ENCODE data around the gene CDS2. TPM values are rescaled to one million over a fixed set of nuclear protein-coding genes. Genes with fewer than 3 reads are reported as not detected.

The CDS2 gene
- total RNA-seq, 2 experiments from 2014 or later = 16.6 to 42.8 TPM

DNA sequence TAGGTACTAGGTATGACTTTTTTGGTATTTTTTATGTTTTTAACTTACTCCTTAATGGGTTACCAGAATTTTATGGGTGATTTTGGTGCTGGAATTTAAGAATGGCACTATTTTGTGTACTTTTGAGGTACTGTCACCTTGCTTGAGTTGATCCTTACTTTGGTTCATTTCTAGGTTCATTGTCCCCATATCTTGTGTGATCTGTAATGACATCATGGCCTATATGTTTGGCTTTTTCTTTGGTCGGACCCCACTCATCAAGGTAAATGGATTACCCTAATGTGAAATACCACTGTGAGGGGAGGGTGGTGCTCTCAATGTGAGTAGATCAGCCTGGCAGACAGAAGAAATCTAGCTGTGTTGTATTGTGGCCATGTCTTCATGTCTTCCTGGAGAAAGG is 57.9 kb downstream of the CDS2 start:
- no peak overlapping the region for H3K4me2 ChIP-seq (ENCODE audit: low read length)
- H3K36me3 ChIP-seq (ENCODE audit: insufficient read depth, low read length) = peaks cover 46% of the 10 kb centered on the region; the same call in 1 of the 2 replicates
- H3K27ac ChIP-seq (ENCODE audit: low read depth, low read length, poor library complexity, severe bottlenecking) = no peak overlapping the region
- H2AFZ ChIP-seq (ENCODE audit: low read length) = no peak overlapping the region
- intact Hi-C loops (cut with micrococcal nuclease; ENCODE audit: unreplicated experiment) = no loop called here
- ChIA-PET CTCF (ENCODE audit: unreplicated experiment) (no interaction called here), POLR2A (interaction anchor here (0.5 to 1.9 kb wide), 4 partner anchors 10 to 209 kb away, joined by 3 to 6 read pairs (median 3); partner anchors contain the start of gene CDS2)
- H3K4me1 ChIP-seq (ENCODE audit: insufficient read depth, low read length, poor library complexity, severe bottlenecking) = no peaks in the 10 kb centered on the region
- no peak overlapping the region for H3K4me3 ChIP-seq (ENCODE audit: low read depth, low read length, poor library complexity, severe bottlenecking)
- H3K79me2 ChIP-seq (ENCODE audit: insufficient read depth, low read depth, low read length) = no peaks in the 10 kb centered on the region
- H3K9me3 ChIP-seq (ENCODE audit: low read length) = no peaks in the 10 kb centered on the region
- DNase-seq (ENCODE audit: low spot score) = no peak
- H3K9me2 ChIP-seq (ENCODE audit: insufficient read depth, low read length) = no peaks in the 10 kb centered on the region
- no peaks in the 10 kb centered on the region for H4K20me1 ChIP-seq (ENCODE audit: insufficient read depth, low read length)
- TF ChIP-seq EZH2phosphoT487 (IDR thresholded peaks at IDR 0.05; ENCODE audit: borderline replicate concordance, low read depth, low read length) = no peak
- TF ChIP-seq, protein P1, sequence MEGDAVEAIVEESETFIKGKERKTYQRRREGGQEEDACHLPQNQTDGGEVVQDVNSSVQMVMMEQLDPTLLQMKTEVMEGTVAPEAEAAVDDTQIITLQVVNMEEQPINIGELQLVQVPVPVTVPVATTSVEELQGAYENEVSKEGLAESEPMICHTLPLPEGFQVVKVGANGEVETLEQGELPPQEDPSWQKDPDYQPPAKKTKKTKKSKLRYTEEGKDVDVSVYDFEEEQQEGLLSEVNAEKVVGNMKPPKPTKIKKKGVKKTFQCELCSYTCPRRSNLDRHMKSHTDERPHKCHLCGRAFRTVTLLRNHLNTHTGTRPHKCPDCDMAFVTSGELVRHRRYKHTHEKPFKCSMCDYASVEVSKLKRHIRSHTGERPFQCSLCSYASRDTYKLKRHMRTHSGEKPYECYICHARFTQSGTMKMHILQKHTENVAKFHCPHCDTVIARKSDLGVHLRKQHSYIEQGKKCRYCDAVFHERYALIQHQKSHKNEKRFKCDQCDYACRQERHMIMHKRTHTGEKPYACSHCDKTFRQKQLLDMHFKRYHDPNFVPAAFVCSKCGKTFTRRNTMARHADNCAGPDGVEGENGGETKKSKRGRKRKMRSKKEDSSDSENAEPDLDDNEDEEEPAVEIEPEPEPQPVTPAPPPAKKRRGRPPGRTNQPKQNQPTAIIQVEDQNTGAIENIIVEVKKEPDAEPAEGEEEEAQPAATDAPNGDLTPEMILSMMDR (conservative IDR thresholded peaks at IDR 0.05; ENCODE audit: low read length) = no peak
- no TSS peak for BruUV-seq (replicated peaks)

DNA sequence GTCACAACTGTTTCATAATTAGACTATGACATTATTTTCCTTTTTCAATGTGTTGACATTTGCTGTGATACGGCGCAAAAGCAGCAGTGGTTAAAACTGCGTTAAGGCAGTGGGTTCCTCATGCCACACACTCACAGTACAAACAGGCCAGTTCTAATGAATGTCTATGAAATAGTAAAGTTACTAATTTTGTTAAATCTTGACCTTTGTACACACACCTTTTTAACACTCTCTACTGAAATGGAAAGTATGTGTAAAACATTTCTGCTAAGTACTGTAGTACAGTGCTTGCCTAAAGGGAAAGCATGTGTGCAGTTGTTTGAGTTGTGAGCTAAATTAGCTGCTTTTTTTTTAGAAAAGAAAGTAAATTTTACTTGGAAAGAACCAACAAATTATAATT is 60.3 kb downstream of the CDS2 start:
- TF ChIP-seq, protein P1 (conservative IDR thresholded peaks at IDR 0.05; ENCODE audit: low read length) = no peak
- no peak for TF ChIP-seq EZH2phosphoT487 (IDR thresholded peaks at IDR 0.05; ENCODE audit: borderline replicate concordance, low read depth, low read length)
- Histone ChIP-seq H3K4me1 (ENCODE audit: insufficient read depth, low read length, poor library complexity, severe bottlenecking) (peaks cover 8% of the 10 kb centered on the region), H2AFZ (ENCODE audit: low read length) (no peak overlapping the region), H3K4me3 (ENCODE audit: low read depth, low read length, poor library complexity, severe bottlenecking) (no peak overlapping the region), H3K27ac (ENCODE audit: low read depth, low read length, poor library complexity, severe bottlenecking) (no peak overlapping the region), H3K9me2 (ENCODE audit: insufficient read depth, low read length) (no peaks in the 10 kb centered on the region), H3K4me2 (ENCODE audit: low read length) (no peak overlapping the region), H3K36me3 (ENCODE audit: insufficient read depth, low read length) (peaks cover 56% of the 10 kb centered on the region; the same call in 1 of the 2 replicates), H3K9me3 (ENCODE audit: low read length) (no peaks in the 10 kb centered on the region), H3K79me2 (ENCODE audit: insufficient read depth, low read depth, low read length) (no peaks in the 10 kb centered on the region), H4K20me1 (ENCODE audit: insufficient read depth, low read length) (no peaks in the 10 kb centered on the region)
- no TSS peak for BruUV-seq (replicated peaks)
- ChIA-PET CTCF (ENCODE audit: unreplicated experiment) (interaction anchor here (1.9 kb wide), 1 partner anchor 61 kb away, joined by 6 read pairs; the partner anchor contains the start of gene CDS2), POLR2A (no interaction called here)
- intact Hi-C loops (cut with micrococcal nuclease; ENCODE audit: unreplicated experiment) = no loop called here
- DNase-seq (ENCODE audit: low spot score) = no peak

DNA sequence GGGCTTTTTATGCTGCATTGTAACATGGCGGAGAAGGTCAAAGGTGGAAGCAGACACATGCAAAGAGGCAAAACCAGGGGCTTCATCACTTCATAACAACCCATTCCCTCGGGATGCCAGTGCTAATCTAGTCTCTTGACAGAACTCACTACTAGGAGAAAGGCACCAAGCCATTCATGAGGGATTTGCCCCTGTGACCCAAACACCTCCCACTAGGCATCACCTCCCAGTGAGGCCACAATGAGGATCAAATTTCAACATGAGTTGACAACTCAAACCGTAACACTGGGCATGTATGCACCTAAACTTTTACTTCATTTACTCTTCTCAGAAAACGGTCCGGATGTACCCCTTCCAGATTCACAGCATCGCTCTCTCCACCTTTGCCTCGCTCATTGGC is 61.9 kb downstream of the CDS2 start:
- no peak overlapping the region for H3K4me3 ChIP-seq (ENCODE audit: low read depth, low read length, poor library complexity, severe bottlenecking)
- ChIA-PET CTCF (ENCODE audit: unreplicated experiment) (interaction anchor here (1.9 kb wide), 1 partner anchor 62 kb away, joined by 6 read pairs; the partner anchor contains the start of gene CDS2), POLR2A (no interaction called here)
- H3K79me2 ChIP-seq (ENCODE audit: insufficient read depth, low read depth, low read length) = no peaks in the 10 kb centered on the region
- peaks cover 24% of the 10 kb centered on the region for H3K4me1 ChIP-seq (ENCODE audit: insufficient read depth, low read length, poor library complexity, severe bottlenecking)
- no TSS peak for BruUV-seq (replicated peaks)
- peaks cover 41% of the 10 kb centered on the region; the same call in 1 of the 2 replicates for H3K36me3 ChIP-seq (ENCODE audit: insufficient read depth, low read length)
- no peak overlapping the region for H3K27ac ChIP-seq (ENCODE audit: low read depth, low read length, poor library complexity, severe bottlenecking)
- H3K4me2 ChIP-seq (ENCODE audit: low read length) = no peak overlapping the region
- H4K20me1 ChIP-seq (ENCODE audit: insufficient read depth, low read length) = no peaks in the 10 kb centered on the region
- no peak overlapping the region for H2AFZ ChIP-seq (ENCODE audit: low read length)
- intact Hi-C loops (cut with micrococcal nuclease; ENCODE audit: unreplicated experiment) = no loop called here
- no peaks in the 10 kb centered on the region for H3K9me3 ChIP-seq (ENCODE audit: low read length)
- H3K9me2 ChIP-seq (ENCODE audit: insufficient read depth, low read length) = no peaks in the 10 kb centered on the region
- DNase-seq (ENCODE audit: low spot score) = no peak
- TF ChIP-seq EZH2phosphoT487 (IDR thresholded peaks at IDR 0.05; ENCODE audit: borderline replicate concordance, low read depth, low read length) = no peak
- TF ChIP-seq, protein P1 (conservative IDR thresholded peaks at IDR 0.05; ENCODE audit: low read length) = no peak

Data from OCI-LY7 (cell line).